ENCODE data around the gene JOSD2.

JOSD2 gene

GRCh38 chr19:50512999-50513745, 2.2 kb upstream of the JOSD2 start:
- DNase-seq (ENCODE audit: low spot score): no peak

- no peak for DNase-seq (ENCODE audit: low spot score)
These were observed 1.4 kb upstream of the JOSD2 start for GRCh38 chr19:50512112-50512998.

GRCh38 chr19:50510700-50511068, 307 bp downstream of the JOSD2 start:
- DNase-seq (ENCODE audit: low spot score): no peak

GRCh38 chr19:50510121-50510670, 795 bp downstream of the JOSD2 start:
- no peak for DNase-seq (ENCODE audit: low spot score)

DNA sequence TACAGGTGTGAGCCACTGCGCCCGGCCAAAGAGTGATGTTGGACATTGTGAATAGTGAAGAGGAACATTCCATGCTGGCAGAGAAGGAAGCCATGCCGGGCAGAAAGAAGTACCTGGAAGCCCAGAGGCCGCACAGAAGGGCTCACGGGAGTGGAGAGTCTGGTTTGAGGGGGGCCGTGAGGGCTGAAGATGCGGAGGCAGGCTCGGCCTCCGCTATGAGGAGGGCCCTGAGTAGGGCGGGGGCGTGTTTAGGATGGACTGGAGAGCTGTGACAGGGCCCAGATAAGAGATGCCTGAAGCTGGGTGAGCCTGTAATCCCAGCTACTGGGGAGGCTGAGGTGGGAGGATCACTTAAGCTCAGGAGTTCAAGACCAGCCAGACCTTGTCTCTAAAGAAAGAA, 1.6 kb downstream of the JOSD2 start:
- no peak for DNase-seq (ENCODE audit: low spot score)

- DNase-seq (ENCODE audit: low spot score): no peak
These were observed 2.2 kb downstream of the JOSD2 start for GRCh38 chr19:50508843-50509190.

GRCh38 chr19:50507376-50507775, 3.6 kb downstream of the JOSD2 start:
- no peak for DNase-seq (ENCODE audit: low spot score)

DNA sequence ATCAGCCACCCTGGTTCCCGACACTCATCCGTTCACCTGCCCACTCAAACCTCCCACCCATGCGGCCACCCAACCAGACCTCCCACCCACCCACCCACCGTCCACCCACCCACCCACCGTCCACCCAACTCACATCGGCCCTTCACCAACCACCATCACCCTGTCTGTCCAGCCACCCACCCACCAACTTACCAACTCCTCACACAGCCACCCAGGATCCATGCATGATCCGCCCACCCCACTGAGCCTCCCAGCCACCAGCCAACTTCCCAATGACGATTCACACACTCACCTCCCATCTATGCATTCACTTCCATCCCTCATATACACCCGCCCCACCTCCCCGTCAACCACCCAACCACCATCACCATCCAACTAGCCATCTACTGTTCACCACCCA, 4.3 kb downstream of the JOSD2 start:
- DNase-seq (ENCODE audit: low spot score): no peak

- no peak for DNase-seq (ENCODE audit: low spot score)
These were observed 5.0 kb downstream of the JOSD2 start for GRCh38 chr19:50505856-50506611.

DNA sequence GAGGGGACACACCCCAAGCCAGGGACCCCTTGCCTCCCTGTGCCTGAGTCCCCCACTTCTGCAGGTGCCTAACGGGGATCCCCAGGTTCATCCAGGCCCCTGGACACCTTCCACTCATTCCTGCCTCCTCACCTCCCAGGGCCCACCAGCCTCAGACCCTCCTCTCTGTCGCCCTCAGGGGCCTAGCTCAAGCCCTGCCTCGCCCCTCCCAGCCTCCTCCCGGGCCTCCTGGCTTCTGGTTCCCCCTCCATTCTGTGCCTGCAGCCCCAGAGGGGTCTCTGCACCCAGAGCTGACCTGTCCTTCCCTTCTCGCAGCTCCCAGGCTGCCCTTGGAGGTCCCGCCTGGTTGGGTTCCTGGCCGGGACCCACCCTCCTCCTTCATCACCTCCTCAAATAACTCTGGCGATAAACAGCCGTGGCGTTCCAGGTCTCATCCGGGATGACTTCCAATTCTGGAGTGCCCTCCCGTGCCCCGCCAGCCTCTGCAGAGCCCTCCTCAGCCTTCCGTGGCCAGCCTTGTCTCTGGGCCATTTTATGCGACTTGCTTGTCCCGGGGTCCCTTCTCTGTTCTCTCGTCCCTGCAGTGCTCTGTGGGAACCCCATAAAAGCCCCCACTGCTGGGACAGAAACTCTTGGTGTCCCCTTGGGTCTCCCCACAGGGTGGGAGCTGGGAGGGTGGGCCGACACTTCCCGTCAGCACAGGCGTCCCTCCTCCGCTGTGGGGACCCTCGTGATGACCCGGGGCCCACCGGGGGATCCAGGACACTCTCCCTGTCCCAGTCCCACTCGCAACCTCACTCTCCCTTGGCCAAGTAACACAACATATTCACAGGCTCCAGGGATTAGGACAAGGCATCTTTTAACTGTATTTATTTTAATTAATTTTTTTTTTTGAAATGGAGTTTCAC, 9.2 kb downstream of the JOSD2 start:
- no peak for DNase-seq (ENCODE audit: low spot score)

DNA sequence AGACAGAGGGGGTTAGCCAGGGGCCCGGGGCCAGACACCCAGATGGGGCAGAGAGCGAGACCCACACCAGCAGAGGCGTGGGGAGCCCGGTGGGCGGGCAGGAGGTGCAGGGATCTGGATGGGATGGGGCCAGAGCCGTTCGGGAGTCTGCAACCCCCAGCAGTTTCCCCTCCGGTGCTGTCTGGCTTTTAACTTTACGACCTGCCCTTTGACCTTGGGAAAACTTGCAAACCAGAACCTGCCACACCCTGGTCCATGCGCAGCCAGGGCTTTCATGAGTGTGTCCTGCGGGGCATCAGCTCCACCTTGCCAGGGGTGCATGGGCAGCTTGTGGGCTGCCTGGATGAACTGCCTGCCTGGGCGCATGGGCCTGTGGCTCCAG, 9.8 kb downstream of the JOSD2 start:
- no peak for DNase-seq (ENCODE audit: low spot score)

DNA sequence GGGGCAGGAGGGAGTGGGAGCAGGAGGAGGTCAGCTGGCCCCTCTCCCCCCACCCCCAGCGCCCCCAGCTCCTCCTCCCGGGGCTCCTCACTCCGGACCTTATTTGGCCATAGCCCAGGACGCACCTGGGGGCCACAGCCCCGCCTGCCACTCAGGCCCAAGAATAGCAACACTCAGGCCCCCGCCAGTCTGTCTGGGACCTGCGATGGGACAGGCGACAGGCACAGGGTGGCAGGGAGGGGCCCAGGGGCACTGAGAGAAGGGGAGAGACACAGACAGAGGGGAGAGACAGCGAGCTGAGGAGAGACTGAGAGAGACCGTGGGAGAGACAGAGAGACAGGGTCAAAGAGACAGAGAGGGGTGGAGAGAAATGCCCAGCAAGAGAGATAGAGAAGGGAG, 10.2 kb downstream of the JOSD2 start:
- DNase-seq (ENCODE audit: low spot score): no peak

DNA sequence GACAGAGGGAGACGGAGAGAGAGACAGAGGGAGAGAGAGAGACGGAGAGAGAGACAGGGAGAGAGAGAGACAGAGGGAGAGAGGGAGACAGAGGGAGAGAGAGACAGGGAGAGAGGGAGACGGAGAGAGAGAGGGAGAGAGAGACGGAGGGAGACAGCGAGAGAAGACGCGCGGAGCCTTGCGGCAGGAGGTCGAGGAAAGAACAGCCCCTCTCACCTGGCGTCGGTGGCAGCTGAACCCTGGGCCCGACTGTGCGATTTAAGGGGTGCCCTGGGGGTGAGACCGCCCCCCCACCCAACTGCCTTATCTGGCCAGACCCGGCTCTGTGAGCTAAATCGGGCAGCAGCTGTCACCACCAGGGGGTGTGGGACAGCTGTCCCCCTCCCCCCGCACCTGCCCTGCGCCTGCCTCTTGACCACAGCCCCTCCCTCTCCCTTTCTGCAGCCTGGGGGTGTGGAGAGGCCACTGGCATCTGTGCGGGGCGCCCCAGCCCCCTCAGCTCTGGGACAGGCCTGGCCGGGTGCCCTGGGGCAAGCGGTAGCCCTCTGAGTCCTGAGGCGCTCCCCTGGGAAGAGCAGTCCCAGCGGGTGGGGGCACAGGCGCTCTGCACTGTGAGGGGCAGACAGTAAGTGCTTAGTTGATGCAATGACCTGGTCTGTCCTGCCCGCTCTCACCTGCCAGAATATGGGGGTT, 10.8 kb downstream of the JOSD2 start:
- no peak for DNase-seq (ENCODE audit: low spot score)

DNA sequence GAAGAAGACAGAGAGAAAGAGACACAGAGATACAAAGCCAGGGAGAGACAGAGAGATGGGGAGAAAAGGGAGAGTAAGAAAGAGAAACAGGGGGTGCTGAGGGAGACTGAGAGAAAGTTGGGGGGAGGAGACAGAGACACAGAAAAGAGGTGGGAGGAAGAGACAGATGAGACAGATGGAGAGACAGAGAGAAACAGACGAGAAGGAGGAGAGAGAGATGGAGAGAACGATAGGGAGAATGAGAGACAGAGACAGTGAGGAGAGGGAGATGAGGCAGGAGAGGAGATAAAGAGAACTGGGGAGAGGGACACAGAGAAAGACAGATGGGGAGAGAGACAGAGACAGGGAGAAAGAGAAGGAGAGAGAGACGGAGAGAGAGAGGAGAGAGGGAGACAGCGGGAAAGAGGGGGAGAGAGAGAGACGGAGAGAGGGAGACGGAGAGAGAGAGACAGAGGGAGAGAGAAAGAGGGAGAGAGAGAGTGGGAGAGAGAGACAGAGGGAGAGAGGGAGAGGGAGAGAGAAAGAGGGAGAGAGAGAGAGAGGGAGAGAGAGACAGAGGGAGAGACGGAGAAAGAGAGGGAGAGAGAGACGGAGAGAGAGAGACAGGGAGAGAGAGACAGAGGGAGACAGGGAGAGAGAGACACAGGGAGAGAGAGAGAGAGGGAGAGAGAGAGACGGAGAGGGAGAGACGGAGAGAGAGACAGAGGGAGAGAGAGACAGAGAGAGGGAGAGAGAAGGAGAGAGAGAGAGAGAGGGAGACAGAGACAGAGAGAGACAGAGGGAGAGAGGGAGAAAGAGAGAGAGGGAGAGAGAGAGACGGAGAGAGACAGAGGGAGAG, 12.6 kb downstream of the JOSD2 start:
- DNase-seq (ENCODE audit: low spot score): no peak

- no peak for DNase-seq (ENCODE audit: low spot score)
These were observed 14.0 kb downstream of the JOSD2 start for GRCh38 chr19:50497022-50497405.

- no peak for DNase-seq (ENCODE audit: low spot score)
These were observed 14.6 kb downstream of the JOSD2 start for GRCh38 chr19:50496189-50497021.

DNA sequence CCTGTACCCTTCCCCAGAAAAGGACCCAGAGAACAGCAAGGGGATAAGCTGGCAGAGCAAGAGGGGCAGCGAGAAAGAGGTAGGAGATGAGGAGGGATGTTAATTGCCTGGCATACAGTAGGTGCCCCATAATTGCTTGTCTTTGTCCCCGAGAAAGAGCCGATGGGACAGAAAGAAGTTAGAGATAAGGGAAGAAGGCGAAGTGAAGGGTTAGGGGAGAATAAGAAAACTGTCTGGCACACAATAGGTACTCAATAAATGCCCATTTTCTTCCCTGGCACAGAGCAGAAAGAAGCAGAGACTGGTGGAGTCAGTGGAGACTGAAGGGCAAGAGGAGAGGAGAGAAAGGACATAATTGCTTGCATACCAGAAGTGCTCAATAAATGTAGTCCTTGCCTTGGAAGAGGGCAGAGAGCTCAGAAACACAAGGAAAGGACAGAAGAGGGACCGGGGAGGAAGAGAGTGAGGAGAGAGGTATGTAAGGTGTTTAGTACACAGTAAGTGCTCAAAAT, 15.9 kb downstream of the JOSD2 start:
- no peak for DNase-seq (ENCODE audit: low spot score)

GRCh38 chr19:50494186-50495019, 16.6 kb downstream of the JOSD2 start:
- DNase-seq (ENCODE audit: low spot score): no peak

All from LoVo (cell line).